Osteocyte (in vitro differentiated cells): ENCODE results near the gene ZNF562. TPM values are rescaled to one million over a fixed set of nuclear protein-coding genes. Genes with fewer than 3 reads are reported as not detected.

Experiments
- DNase-seq: peaks from one replicate; pipeline ENCODE4 v3.0.0; 2021; ENCODE audit warnings: mixed read lengths; ENCODE audit not compliant: unreplicated experiment; ENCODE audit errors: extremely low spot score
- H3K27ac Mint-ChIP-seq: one replicate; pipeline ENCODE4 v1.8.0; 2021; ENCODE audit warnings: mild to moderate bottlenecking, mixed read lengths; ENCODE audit not compliant: unreplicated experiment
- H3K27me3 Mint-ChIP-seq: one replicate; pipeline ENCODE4 v1.8.0; 2021; ENCODE audit warnings: mixed read lengths; ENCODE audit not compliant: unreplicated experiment
- H3K36me3 Mint-ChIP-seq: one replicate; pipeline ENCODE4 v1.8.0; 2021; ENCODE audit warnings: mixed read lengths; ENCODE audit not compliant: unreplicated experiment
- H3K4me1 Mint-ChIP-seq: one replicate; pipeline ENCODE4 v1.8.0; 2021; ENCODE audit warnings: mixed read lengths; ENCODE audit not compliant: unreplicated experiment
- H3K4me3 Mint-ChIP-seq: one replicate; pipeline ENCODE4 v1.8.0; 2021; ENCODE audit warnings: mild to moderate bottlenecking, moderate library complexity, mixed read lengths; ENCODE audit not compliant: unreplicated experiment
- H3K9me3 Mint-ChIP-seq: one replicate; pipeline ENCODE4 v1.8.0; 2021; ENCODE audit warnings: mixed read lengths; ENCODE audit not compliant: unreplicated experiment
- long read RNA-seq: library from polyadenylated mRNA; unstranded; transcript quantifications from one replicate; pipeline ENCODE4 v2.0.0, GENCODE V29; 2021
- total RNA-seq: library from RNA; stranded (reverse); gene quantifications from 2 replicates; pipeline ENCODE4 v1.2.1, GENCODE V29; 2021
- TF ChIP-seq, protein P1 (sequence below): fragments of 200-600 bp; sonication (generic); IDR thresholded peaks from 2 replicates; pipeline ENCODE4 v1.5.0; 2021; ENCODE audit warnings: antibody characterized with exemption, mild to moderate bottlenecking, moderate library complexity

Gene ZNF562
- 15.1 and 15.6 TPM in 2 replicates for total RNA-seq
- long read RNA-seq, partial matches to known transcripts, result 0 of 17 reads
- long read RNA-seq, other reads (novel, unspliced or antisense), result 7 of 17 reads

DNA sequence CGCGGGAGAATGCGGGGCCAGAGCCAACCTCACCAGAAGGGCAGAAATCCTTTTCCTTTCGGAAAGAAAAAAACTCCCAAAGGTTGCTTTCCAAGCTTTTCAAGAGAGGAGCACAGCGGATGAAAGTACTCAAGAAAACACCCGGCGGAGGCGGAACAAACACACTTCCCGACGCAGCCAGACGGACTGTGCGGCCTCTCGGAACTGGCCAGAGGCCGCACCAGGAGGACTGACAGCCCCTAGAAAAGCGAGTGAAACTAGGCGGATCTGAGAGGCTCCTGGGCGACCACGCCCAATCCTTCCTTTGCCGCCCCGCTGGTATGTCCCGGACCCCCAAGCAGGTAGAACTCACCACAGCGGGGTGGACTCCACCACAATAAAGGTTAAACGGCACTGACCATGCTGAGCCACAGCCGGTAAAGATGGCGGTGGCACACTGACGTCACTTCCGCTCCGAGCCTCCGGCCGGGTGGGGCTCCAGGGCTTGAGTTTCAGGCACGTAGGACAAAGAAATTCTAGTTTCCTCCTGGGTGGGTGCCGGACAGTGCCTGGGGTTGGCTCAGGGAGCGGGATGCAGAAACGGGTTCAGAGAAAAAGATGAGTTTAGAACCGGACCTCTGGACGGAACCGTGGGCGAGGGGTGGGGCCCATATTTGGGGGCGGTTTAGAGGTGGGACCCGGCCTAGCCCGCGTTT, at the start of gene ZNF562:
TSS of gene ZNF562 (minus strand) at position 438 of the 695 bp plus-strand sequence. CDS start 14,356 bp downstream, outside the sequence.
- Mint-ChIP-seq H3K4me3 (peak within 1 kb of the TSS; percentile 94), H3K4me1 (peaks cover 3% of the 10 kb centered on the region), H3K27ac (peak within 1 kb of the TSS; percentile 99), H3K9me3 (peaks cover 9% of the 10 kb centered on the region), H3K27me3 (no peaks in the 10 kb centered on the region), H3K36me3 (peaks cover 22% of the 10 kb centered on the region)
- peak; percentile 92 for DNase-seq
- TF ChIP-seq, protein P1, sequence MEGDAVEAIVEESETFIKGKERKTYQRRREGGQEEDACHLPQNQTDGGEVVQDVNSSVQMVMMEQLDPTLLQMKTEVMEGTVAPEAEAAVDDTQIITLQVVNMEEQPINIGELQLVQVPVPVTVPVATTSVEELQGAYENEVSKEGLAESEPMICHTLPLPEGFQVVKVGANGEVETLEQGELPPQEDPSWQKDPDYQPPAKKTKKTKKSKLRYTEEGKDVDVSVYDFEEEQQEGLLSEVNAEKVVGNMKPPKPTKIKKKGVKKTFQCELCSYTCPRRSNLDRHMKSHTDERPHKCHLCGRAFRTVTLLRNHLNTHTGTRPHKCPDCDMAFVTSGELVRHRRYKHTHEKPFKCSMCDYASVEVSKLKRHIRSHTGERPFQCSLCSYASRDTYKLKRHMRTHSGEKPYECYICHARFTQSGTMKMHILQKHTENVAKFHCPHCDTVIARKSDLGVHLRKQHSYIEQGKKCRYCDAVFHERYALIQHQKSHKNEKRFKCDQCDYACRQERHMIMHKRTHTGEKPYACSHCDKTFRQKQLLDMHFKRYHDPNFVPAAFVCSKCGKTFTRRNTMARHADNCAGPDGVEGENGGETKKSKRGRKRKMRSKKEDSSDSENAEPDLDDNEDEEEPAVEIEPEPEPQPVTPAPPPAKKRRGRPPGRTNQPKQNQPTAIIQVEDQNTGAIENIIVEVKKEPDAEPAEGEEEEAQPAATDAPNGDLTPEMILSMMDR, result no peak

GRCh38 chr19:9724157-9724556, 49.3 kb upstream of the ZNF562 start:
- H3K27me3 Mint-ChIP-seq, result peaks cover 8% of the 10 kb centered on the region
- TF ChIP-seq, protein P1, result no peak
- no peak overlapping the region for H3K4me3 Mint-ChIP-seq

GRCh38 chr19:9721861-9722260, 47.0 kb upstream of the ZNF562 start:
- no peak for DNase-seq
- peaks cover 8% of the 10 kb centered on the region for H3K27me3 Mint-ChIP-seq
- H3K9me3 Mint-ChIP-seq, result peaks cover 26% of the 10 kb centered on the region
- no peaks in the 10 kb centered on the region for H3K36me3 Mint-ChIP-seq
- H3K4me1 Mint-ChIP-seq, result no peaks in the 10 kb centered on the region
- TF ChIP-seq, protein P1, result no peak
- no peak overlapping the region for H3K27ac Mint-ChIP-seq
- no peak overlapping the region for H3K4me3 Mint-ChIP-seq

More at GRCh38 chr19:9724157-9724556, 49.3 kb upstream of the ZNF562 start:
- peaks cover 22% of the 10 kb centered on the region for H3K9me3 Mint-ChIP-seq
- no peaks in the 10 kb centered on the region for H3K4me1 Mint-ChIP-seq
- DNase-seq, result no peak
- H3K27ac Mint-ChIP-seq, result no peak overlapping the region
- H3K36me3 Mint-ChIP-seq, result no peaks in the 10 kb centered on the region

- Mint-ChIP-seq H3K36me3 (no peaks in the 10 kb centered on the region), H3K4me1 (no peaks in the 10 kb centered on the region), H3K9me3 (peaks cover 26% of the 10 kb centered on the region), H3K4me3 (no peak overlapping the region), H3K27ac (no peak overlapping the region), H3K27me3 (peaks cover 8% of the 10 kb centered on the region)
- TF ChIP-seq, protein P1, result no peak
- DNase-seq, result no peak
Observed at GRCh38 chr19:9720541-9720940, 45.6 kb upstream of the ZNF562 start.

DNA sequence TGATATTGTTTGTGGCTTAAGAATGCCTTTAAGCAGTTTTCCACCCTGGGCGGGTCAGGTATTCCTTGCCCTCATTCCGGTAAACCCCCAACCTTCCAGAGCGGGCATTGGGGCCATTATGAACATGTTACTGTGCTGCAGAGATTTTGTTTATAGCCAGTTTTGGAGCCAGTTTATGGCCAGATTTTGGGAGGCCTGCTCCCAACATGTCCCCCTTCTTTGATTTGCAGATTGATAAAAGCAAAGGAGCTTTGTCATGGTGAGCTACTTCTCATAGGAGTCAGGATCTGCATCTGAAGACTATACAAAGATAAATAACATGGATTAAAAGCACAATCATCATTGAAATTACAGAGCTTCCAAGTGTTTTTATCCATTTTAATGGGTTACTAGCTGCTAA, 36.9 kb upstream of the ZNF562 start:
- H3K27ac Mint-ChIP-seq, result no peak overlapping the region
- no peak overlapping the region for H3K4me3 Mint-ChIP-seq
- H3K27me3 Mint-ChIP-seq, result no peaks in the 10 kb centered on the region
- TF ChIP-seq, protein P1, result no peak
- no peaks in the 10 kb centered on the region for H3K4me1 Mint-ChIP-seq
- H3K36me3 Mint-ChIP-seq, result peaks cover 2% of the 10 kb centered on the region
- H3K9me3 Mint-ChIP-seq, result peaks cover 31% of the 10 kb centered on the region
- no peak for DNase-seq
